Stimulated activated naive B cell treated with anti-CD40 and anti-IgM and Interleukin-4, amounts not matched to agents 10 μg/mL and 1 μg/mL and 100 μg/mL, for 72 hours (primary cell): Measurements from ENCODE around the gene FOXL3.

Experiments
- ATAC-seq, 2 donors: fragments of 150-1000 bp; cut with Tn5 transposase; replicated peaks; 2 replicates each; pipeline ENCODE4 v1.10.0; 2021; ENCODE audit warnings: moderate library complexity in 1 of 2
- DNase-seq: peaks from one replicate; pipeline ENCODE4 v3.0.0; 2021
- H3K27ac Mint-ChIP-seq: one replicate; pipeline ENCODE4 v1.8.0; 2022; ENCODE audit warnings: mild to moderate bottlenecking, mixed read lengths
- H3K27me3 Mint-ChIP-seq, 2 donors: one replicate each; pipeline ENCODE4 v1.8.0; 2022; ENCODE audit warnings: mixed read lengths in 2 of 2
- H3K36me3 Mint-ChIP-seq, 2 donors: one replicate each; pipeline ENCODE4 v1.8.0; 2022; ENCODE audit warnings: mixed read lengths in 2 of 2, mild to moderate bottlenecking in 1 of 2
- H3K4me1 Mint-ChIP-seq, 2 donors: one replicate each; pipeline ENCODE4 v1.8.0; 2022; ENCODE audit warnings: mixed read lengths in 2 of 2, mild to moderate bottlenecking in 1 of 2
- H3K4me3 Mint-ChIP-seq, 2 donors: one replicate each; pipeline ENCODE4 v1.8.0; 2022; ENCODE audit warnings: mild to moderate bottlenecking in 2 of 2, mixed read lengths in 2 of 2, moderate library complexity in 1 of 2
- H3K9me3 Mint-ChIP-seq, 2 donors: one replicate each; pipeline ENCODE4 v1.8.0; 2022; ENCODE audit warnings: mixed read lengths in 2 of 2, mild to moderate bottlenecking in 1 of 2

FOXL3 gene

GRCh38 chr7:284762-285722, 4.9 kb upstream of the FOXL3 start:
- H3K4me3 Mint-ChIP-seq, result no peak overlapping the region
- peaks cover 0 to 2% of the 10 kb centered on the region in 2 donors for H3K9me3 Mint-ChIP-seq
- H3K27me3 Mint-ChIP-seq, result peaks cover 37 to 52% of the 10 kb centered on the region in 2 donors
- DNase-seq (no peak), ATAC-seq (no peak)
- H3K36me3 Mint-ChIP-seq, result no peaks in the 10 kb centered on the region
- no peaks in the 10 kb centered on the region for H3K4me1 Mint-ChIP-seq
- no peak overlapping the region for H3K27ac Mint-ChIP-seq

GRCh38 chr7:285731-286130, 4.2 kb upstream of the FOXL3 start:
- H3K9me3 Mint-ChIP-seq, result peaks cover 0 to 2% of the 10 kb centered on the region in 2 donors
- H3K4me3 Mint-ChIP-seq, result no peak overlapping the region
- no peak for ATAC-seq
- H3K27me3 Mint-ChIP-seq, result peaks cover 31 to 47% of the 10 kb centered on the region in 2 donors
- H3K4me1 Mint-ChIP-seq, result no peaks in the 10 kb centered on the region
- DNase-seq, result no peak
- H3K27ac Mint-ChIP-seq, result no peak overlapping the region
- no peaks in the 10 kb centered on the region for H3K36me3 Mint-ChIP-seq

- H3K4me1 Mint-ChIP-seq, result no peaks in the 10 kb centered on the region
- no peak overlapping the region for H3K4me3 Mint-ChIP-seq
- DNase-seq (no peak), ATAC-seq (no peak)
- no peaks in the 10 kb centered on the region for H3K36me3 Mint-ChIP-seq
- H3K9me3 Mint-ChIP-seq, result peaks cover 0 to 2% of the 10 kb centered on the region in 2 donors
- no peak overlapping the region for H3K27ac Mint-ChIP-seq
- peaks cover 26 to 43% of the 10 kb centered on the region in 2 donors for H3K27me3 Mint-ChIP-seq
These were observed 3.7 kb upstream of the FOXL3 start for GRCh38 chr7:286266-286665.

GRCh38 chr7:288671-289101, 1.3 kb upstream of the FOXL3 start:
- no peak overlapping the region for H3K27ac Mint-ChIP-seq
- DNase-seq (no peak), ATAC-seq (no peak)
- H3K27me3 Mint-ChIP-seq, result peaks cover 43 to 58% of the 10 kb centered on the region in 2 donors
- no peaks in the 10 kb centered on the region for H3K9me3 Mint-ChIP-seq
- H3K4me1 Mint-ChIP-seq, result no peaks in the 10 kb centered on the region
- no peaks in the 10 kb centered on the region for H3K36me3 Mint-ChIP-seq
- H3K4me3 Mint-ChIP-seq, result no peak overlapping the region

GRCh38 chr7:289209-289755, 688 bp upstream of the FOXL3 start:
- Mint-ChIP-seq H3K9me3 (no peaks in the 10 kb centered on the region), H3K36me3 (no peaks in the 10 kb centered on the region), H3K4me3 (no peak overlapping the region), H3K27ac (no peak overlapping the region), H3K4me1 (no peaks in the 10 kb centered on the region), H3K27me3 (peaks cover 47 to 61% of the 10 kb centered on the region in 2 donors)
- no peak for DNase-seq
- ATAC-seq, result no peak

GRCh38 chr7:290554-291372, 793 bp downstream of the FOXL3 start:
- no peak for ATAC-seq
- Mint-ChIP-seq H3K4me3 (no peak overlapping the region), H3K36me3 (no peaks in the 10 kb centered on the region), H3K4me1 (no peaks in the 10 kb centered on the region), H3K27me3 (peaks cover 45 to 56% of the 10 kb centered on the region in 2 donors), H3K9me3 (no peaks in the 10 kb centered on the region), H3K27ac (no peak overlapping the region)
- no peak for DNase-seq

GRCh38 chr7:291373-292092, 1.6 kb downstream of the FOXL3 start:
- Mint-ChIP-seq H3K9me3 (no peaks in the 10 kb centered on the region), H3K27me3 (peaks cover 44 to 52% of the 10 kb centered on the region in 2 donors), H3K36me3 (no peaks in the 10 kb centered on the region)

GRCh38 chr7:292226-292625, 2.3 kb downstream of the FOXL3 start:
- Mint-ChIP-seq H3K27ac (no peak overlapping the region), H3K4me1 (no peaks in the 10 kb centered on the region), H3K4me3 (no peak overlapping the region), H3K36me3 (no peaks in the 10 kb centered on the region), H3K9me3 (no peaks in the 10 kb centered on the region), H3K27me3 (peaks cover 44 to 51% of the 10 kb centered on the region in 2 donors)
- ATAC-seq (no peak), DNase-seq (no peak)

More at GRCh38 chr7:291373-292092, 1.6 kb downstream of the FOXL3 start:
- H3K4me1 Mint-ChIP-seq, result no peaks in the 10 kb centered on the region
- DNase-seq (no peak), ATAC-seq (no peak)
- H3K27ac Mint-ChIP-seq, result no peak overlapping the region
- H3K4me3 Mint-ChIP-seq, result no peak overlapping the region

- H3K27ac Mint-ChIP-seq, result no peak overlapping the region
- no peak overlapping the region for H3K4me3 Mint-ChIP-seq
- H3K27me3 Mint-ChIP-seq, result peaks cover 44 to 45% of the 10 kb centered on the region in 2 donors
- H3K36me3 Mint-ChIP-seq, result no peaks in the 10 kb centered on the region
- no peaks in the 10 kb centered on the region for H3K4me1 Mint-ChIP-seq
- no peak for ATAC-seq
- DNase-seq, result no peak
- H3K9me3 Mint-ChIP-seq, result no peaks in the 10 kb centered on the region
These were observed 2.9 kb downstream of the FOXL3 start for GRCh38 chr7:292826-293225.

GRCh38 chr7:293681-294439, 3.9 kb downstream of the FOXL3 start:
- H3K4me3 Mint-ChIP-seq, result no peak overlapping the region
- no peaks in the 10 kb centered on the region for H3K4me1 Mint-ChIP-seq
- ATAC-seq, result no peak
- H3K27me3 Mint-ChIP-seq, result peaks cover 34 to 35% of the 10 kb centered on the region in 2 donors
- no peaks in the 10 kb centered on the region for H3K9me3 Mint-ChIP-seq
- no peak overlapping the region for H3K27ac Mint-ChIP-seq
- DNase-seq, result no peak
- H3K36me3 Mint-ChIP-seq, result no peaks in the 10 kb centered on the region

GRCh38 chr7:294440-295154, 4.6 kb downstream of the FOXL3 start:
- no peak for ATAC-seq
- no peaks in the 10 kb centered on the region for H3K36me3 Mint-ChIP-seq

GRCh38 chr7:295155-296154, 5.5 kb downstream of the FOXL3 start:
- DNase-seq, result no peak
- Mint-ChIP-seq H3K9me3 (no peaks in the 10 kb centered on the region), H3K36me3 (no peaks in the 10 kb centered on the region), H3K4me1 (no peaks in the 10 kb centered on the region), H3K4me3 (no peak overlapping the region), H3K27ac (no peak overlapping the region), H3K27me3 (peaks cover 30 to 32% of the 10 kb centered on the region in 2 donors)
- no peak for ATAC-seq

More at GRCh38 chr7:294440-295154, 4.6 kb downstream of the FOXL3 start:
- Mint-ChIP-seq H3K4me1 (no peaks in the 10 kb centered on the region), H3K4me3 (no peak overlapping the region), H3K27ac (no peak overlapping the region), H3K27me3 (peaks cover 30 to 32% of the 10 kb centered on the region in 2 donors), H3K9me3 (no peaks in the 10 kb centered on the region)
- no peak for DNase-seq
